Progenitor cell of endocrine pancreas (in vitro differentiated cells): ENCODE results near the gene LPCAT2. TPM values are rescaled to one million over a fixed set of nuclear protein-coding genes. Genes with fewer than 3 reads are reported as not detected.

Source experiments
- DNase-seq: peaks from one replicate; pipeline ENCODE4 v3.0.0; 2021; ENCODE audit warnings: low spot score; ENCODE audit not compliant: unreplicated experiment
- H3K27ac Mint-ChIP-seq: 2 replicates; pipeline ENCODE4 v1.8.0; 2021; ENCODE audit warnings: mild to moderate bottlenecking, moderate library complexity, mixed read lengths
- H3K27me3 Mint-ChIP-seq: 2 replicates; pipeline ENCODE4 v1.8.0; 2021; ENCODE audit warnings: mixed read lengths
- H3K36me3 Mint-ChIP-seq: 2 replicates; pipeline ENCODE4 v1.8.0; 2022; ENCODE audit warnings: mixed read lengths; ENCODE audit not compliant: insufficient read depth
- H3K4me1 Mint-ChIP-seq: 2 replicates; pipeline ENCODE4 v1.8.0; 2021; ENCODE audit warnings: low read depth, mixed read lengths
- H3K4me3 Mint-ChIP-seq: 2 replicates; pipeline ENCODE4 v1.8.0; 2021; ENCODE audit warnings: low read depth, mild to moderate bottlenecking, moderate library complexity, mixed read lengths
- H3K9me3 Mint-ChIP-seq: 2 replicates; pipeline ENCODE4 v1.8.0; 2021; ENCODE audit warnings: low read depth, mixed read lengths
- total RNA-seq: library from RNA; stranded (reverse); gene quantifications from 2 replicates; pipeline ENCODE4 v1.2.1, GENCODE V29; 2021
- TF ChIP-seq, protein P1 (sequence below): fragments of 200-600 bp; sonication (generic); IDR thresholded peaks from one replicate; pipeline ENCODE4 v1.5.0; 2021; ENCODE audit warnings: antibody characterized with exemption, mild to moderate bottlenecking; ENCODE audit not compliant: unreplicated experiment

Gene LPCAT2
- total RNA-seq, 1 donor from 2014 or later = 3.2 TPM

DNA sequence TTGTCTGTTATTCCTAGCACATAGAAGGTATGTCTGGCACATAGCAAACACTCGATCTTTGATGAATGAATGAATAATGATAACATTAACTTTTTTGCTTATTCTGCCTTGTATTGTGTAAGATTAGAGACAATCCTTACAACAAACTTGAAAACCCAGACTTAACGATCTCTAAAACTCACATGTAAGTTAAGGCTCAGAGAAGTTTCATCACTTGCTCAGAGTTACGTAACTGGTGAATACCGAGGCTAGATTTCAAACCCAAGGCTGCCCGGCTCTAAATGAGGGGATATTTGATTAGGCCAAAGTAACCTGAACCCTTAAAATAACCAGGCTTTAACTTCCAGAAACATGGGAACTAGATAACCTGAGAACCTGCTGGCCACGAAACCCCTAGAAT is 79.9 kb downstream of the LPCAT2 start:
- peaks cover 4% of the 10 kb centered on the region for H3K27me3 Mint-ChIP-seq
- no peak for DNase-seq
- no peaks in the 10 kb centered on the region for H3K4me1 Mint-ChIP-seq
- no peaks in the 10 kb centered on the region for H3K9me3 Mint-ChIP-seq
- H3K27ac Mint-ChIP-seq = no peak overlapping the region
- H3K4me3 Mint-ChIP-seq = no peak overlapping the region
- no peaks in the 10 kb centered on the region for H3K36me3 Mint-ChIP-seq
- TF ChIP-seq, protein P1, sequence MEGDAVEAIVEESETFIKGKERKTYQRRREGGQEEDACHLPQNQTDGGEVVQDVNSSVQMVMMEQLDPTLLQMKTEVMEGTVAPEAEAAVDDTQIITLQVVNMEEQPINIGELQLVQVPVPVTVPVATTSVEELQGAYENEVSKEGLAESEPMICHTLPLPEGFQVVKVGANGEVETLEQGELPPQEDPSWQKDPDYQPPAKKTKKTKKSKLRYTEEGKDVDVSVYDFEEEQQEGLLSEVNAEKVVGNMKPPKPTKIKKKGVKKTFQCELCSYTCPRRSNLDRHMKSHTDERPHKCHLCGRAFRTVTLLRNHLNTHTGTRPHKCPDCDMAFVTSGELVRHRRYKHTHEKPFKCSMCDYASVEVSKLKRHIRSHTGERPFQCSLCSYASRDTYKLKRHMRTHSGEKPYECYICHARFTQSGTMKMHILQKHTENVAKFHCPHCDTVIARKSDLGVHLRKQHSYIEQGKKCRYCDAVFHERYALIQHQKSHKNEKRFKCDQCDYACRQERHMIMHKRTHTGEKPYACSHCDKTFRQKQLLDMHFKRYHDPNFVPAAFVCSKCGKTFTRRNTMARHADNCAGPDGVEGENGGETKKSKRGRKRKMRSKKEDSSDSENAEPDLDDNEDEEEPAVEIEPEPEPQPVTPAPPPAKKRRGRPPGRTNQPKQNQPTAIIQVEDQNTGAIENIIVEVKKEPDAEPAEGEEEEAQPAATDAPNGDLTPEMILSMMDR = no peak

DNA sequence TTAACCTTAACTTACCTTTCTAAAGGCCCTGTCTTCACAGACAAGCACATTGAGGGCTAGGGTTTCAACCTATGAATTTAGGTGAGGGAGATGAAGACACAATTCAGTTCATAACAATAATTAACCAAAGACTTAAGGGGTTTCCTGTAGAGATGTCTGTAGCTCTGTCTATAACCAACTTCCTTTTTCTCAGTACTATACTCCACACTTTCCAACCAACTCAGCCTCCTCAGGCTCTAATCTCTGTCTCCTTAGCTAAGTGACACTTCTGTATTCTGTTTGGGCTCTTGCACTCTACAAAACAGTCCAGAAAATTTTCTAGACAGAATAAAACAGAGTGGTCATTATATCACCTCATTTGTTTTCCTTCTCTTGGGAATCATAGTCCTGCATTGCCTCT is 83.4 kb downstream of the LPCAT2 start:
- peaks cover 4% of the 10 kb centered on the region for H3K27me3 Mint-ChIP-seq
- H3K36me3 Mint-ChIP-seq = no peaks in the 10 kb centered on the region
- no peak overlapping the region for H3K4me3 Mint-ChIP-seq
- DNase-seq = no peak
- H3K27ac Mint-ChIP-seq = no peak overlapping the region
- H3K4me1 Mint-ChIP-seq = no peaks in the 10 kb centered on the region
- H3K9me3 Mint-ChIP-seq = no peaks in the 10 kb centered on the region
- TF ChIP-seq, protein P1 = no peak

DNA sequence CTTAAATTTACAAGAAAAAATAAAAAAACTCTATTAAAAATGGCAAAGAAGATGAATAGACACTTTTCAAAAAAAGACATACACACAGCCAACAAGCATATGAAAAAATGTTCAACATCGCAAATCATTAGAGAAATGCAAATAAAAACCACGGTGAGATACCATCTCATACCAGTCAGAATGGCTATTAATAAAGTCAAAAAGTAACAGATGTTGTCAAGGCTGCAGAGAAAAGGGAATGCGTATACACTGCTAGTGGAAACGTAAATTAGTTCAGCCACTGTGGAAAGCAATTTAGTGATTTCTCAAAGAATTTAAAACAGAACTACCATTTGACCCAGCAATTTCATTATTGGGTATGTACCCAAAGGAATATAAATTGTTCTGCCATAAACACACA is 89.1 kb downstream of the LPCAT2 start:
- H3K9me3 Mint-ChIP-seq = peaks cover 2% of the 10 kb centered on the region
- no peak overlapping the region for H3K4me3 Mint-ChIP-seq
- H3K27me3 Mint-ChIP-seq = no peaks in the 10 kb centered on the region
- TF ChIP-seq, protein P1 = no peak
- DNase-seq = no peak
- no peaks in the 10 kb centered on the region for H3K36me3 Mint-ChIP-seq
- H3K27ac Mint-ChIP-seq = no peak overlapping the region
- peaks cover 2% of the 10 kb centered on the region for H3K4me1 Mint-ChIP-seq

DNA sequence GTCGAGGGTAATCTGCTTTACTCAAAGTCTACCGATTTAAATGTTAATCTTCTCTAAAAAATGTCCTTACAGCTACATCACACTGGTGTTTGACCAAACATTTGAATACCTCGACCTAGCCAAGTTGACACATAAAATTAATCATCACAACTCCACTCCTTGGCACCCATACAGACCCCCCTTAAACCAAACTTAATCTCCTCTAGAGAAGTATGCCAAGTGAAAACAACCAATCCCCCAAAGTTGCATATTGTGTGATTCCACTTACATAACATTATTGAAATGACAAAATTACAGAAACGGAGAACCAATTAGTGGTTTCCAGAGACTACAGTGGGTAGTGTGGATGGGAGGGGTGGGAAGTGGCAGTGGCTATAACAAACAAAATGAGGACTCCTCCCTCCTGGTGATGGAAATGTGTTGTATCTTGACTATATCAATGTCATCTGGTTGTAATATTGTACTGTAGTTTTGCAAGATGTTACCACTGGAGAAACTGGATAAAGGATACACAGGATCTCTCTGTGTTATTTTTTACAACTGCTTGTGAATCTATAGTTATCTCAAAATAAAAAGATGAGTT is 97.0 kb downstream of the LPCAT2 start:
- Mint-ChIP-seq H3K9me3 (peaks cover 15% of the 10 kb centered on the region), H3K36me3 (no peaks in the 10 kb centered on the region), H3K27me3 (no peaks in the 10 kb centered on the region), H3K4me1 (no peaks in the 10 kb centered on the region), H3K4me3 (no peak overlapping the region), H3K27ac (no peak overlapping the region)
- TF ChIP-seq, protein P1 = no peak
- no peak for DNase-seq

DNA sequence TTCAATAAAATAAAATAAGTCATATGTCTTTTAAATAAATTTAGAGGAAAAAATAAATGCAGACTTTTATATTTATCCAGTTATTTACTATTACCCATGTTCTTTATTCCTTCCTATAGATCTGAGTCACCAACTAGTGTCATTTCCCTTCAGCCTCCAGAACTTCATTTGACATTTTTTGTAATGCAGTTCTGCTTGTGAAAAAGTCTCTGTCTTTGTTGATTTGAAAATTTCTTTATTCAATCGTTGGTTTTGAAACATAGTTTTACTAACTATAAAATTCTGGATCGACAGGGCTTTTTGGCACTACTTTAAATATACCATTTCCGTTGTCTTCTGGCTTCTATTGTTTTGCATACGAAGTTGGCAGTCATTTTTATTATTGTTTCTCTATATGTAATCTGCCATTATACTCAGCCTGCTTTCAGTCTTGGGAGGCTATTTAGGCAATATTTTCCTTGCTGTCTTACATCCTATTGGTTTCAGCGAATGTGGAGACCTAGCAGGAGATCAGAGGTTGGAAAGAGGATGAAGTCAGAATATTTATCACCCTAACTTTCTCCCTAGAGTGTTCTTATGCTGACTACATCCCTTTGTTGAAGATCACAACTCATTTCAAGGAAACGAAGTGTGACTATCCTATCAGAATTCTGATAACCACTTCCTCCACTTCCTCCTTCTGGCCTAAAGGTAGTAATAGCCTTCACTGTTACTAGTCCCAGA is 104.9 kb downstream of the LPCAT2 start:
- Mint-ChIP-seq H3K27me3 (no peaks in the 10 kb centered on the region), H3K4me3 (no peak overlapping the region)

More for the DNA sequence above, 104.9 kb downstream of the LPCAT2 start:
- Mint-ChIP-seq H3K4me1 (peaks cover 4% of the 10 kb centered on the region), H3K27ac (no peak overlapping the region), H3K36me3 (no peaks in the 10 kb centered on the region), H3K9me3 (peaks cover 19% of the 10 kb centered on the region)
- TF ChIP-seq, protein P1 = no peak
- no peak for DNase-seq
